ENCODE results near the gene SMAD6.

The SMAD6 gene

GRCh38 chr15:66758844-66759243 lies 56.8 kb downstream of the SMAD6 start:
- no peak for DNase-seq (ENCODE audit: low read depth)

- no peak for DNase-seq (ENCODE audit: low read depth)
These were observed 58.3 kb downstream of the SMAD6 start for GRCh38 chr15:66760097-66760967.

DNA sequence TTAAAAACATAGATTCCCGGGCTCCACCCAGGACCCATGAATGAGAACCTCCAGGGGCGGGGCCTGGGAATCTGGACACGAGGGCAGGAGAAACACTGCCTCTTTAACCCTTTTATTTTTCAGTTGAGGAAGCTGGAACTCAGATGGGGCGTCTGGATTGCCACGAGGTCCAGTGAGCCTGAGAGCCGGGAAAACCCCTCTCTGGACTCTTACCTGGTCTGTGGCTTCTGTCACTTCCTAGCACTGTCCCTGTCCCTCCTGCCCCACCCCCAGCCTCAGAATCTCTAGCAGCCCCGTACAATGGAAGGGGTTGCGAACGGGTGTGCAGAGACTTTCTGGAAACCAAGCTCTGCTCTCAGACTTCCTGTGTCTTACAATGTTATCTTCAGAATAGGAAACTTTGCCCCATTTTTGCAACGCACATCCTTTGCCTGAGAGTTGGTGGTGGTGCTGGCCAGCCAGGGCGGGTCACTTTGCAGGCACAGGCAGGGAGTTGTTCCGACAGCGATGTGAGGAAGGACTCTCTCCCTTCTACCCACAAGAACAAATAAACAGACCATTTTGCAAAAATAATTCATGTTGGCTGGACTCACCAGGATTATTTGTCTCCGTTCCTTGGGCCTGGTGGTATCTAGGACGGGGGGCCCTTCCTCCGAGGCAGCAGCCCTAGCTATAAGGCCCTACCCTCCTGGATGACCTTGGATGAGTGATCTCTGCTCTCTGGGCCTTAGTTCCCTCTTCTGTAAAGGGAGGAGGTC lies 59.1 kb downstream of the SMAD6 start:
- no peak for DNase-seq (ENCODE audit: low read depth)

DNA sequence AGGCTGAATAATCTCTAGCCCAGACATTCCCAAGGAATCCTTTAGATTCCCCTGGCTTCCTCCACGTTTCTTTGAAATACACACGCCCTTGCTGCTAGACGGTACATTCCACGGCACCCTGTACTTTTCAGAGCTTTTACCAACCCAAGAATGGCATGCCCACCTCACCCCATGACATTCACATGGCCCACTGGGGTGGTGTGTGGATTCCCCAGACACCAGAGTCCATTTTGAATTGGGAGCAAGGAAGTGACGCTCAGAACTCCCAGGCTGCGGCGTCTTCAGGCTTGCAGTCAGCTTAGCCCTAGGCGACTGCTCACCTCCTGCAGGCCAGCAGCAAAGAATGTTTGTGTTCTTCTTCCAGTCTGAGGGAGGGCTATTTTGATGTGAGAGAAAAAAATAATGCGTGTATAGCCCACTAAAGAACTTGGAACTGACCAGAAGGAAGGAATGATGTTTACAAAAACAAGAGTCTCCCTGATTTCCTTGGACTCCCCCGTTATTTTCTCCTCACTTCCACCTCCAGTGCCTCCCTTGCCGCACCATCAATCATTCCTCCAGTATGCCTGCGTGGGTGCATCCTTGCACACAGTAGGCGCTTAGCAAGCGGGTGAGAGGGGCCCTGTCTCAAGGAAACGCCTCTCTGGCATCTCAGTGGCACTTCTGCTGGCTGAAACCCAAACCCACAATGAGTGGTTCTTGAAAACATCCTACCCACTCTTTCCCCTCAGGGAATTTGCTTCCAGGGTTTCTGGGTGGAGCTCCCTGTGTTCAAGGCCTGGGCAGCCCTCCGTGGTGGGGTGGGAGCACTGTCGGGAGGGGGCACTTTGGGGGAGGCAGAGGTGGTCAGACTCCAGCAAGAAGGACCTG lies 59.9 kb downstream of the SMAD6 start:
- no peak for DNase-seq (ENCODE audit: low read depth)

- no peak for DNase-seq (ENCODE audit: low read depth)
These were observed 61.4 kb downstream of the SMAD6 start for GRCh38 chr15:66763186-66764071.

GRCh38 chr15:66764072-66764786 lies 62.2 kb downstream of the SMAD6 start:
- DNase-seq (ENCODE audit: low read depth), result no peak

DNA sequence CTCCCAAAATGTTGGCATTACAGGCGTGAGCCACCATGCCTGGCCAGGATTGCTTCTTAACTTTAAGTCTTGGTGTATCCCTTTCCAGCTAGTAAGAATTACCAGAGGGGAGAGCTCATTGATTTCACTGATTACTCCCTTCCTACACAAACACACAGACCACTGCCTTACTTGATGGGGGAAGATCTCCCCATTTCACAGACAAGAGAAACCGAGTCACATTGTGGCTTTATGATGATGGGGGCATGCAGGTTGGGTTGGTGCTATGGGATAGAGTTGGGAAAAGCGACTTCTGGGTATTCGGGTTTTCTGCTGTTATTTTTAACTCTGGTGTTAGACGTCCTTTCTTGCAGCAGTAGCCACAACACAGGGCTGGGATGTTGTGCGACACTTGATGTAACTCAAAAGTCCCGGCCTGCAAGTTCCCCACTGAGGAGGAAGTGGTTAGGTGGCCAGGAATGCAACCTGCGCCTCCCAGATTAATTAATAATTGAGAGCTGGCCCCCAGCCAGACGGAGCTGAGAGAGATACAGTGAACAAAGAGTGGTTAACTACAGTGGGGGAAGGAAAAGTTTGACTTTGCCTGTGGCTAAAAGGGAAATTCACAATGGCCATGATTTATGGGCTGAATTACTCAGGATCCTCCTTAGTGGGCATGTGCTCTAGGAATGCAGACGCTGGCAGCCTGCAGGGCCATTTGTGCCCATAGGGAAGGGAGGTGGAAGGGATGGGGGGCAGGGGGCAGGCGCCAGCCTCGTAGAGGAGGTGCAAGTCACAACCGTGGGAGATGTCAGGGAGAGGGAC lies 63.6 kb downstream of the SMAD6 start:
- DNase-seq (ENCODE audit: low read depth), result no peak

DNA sequence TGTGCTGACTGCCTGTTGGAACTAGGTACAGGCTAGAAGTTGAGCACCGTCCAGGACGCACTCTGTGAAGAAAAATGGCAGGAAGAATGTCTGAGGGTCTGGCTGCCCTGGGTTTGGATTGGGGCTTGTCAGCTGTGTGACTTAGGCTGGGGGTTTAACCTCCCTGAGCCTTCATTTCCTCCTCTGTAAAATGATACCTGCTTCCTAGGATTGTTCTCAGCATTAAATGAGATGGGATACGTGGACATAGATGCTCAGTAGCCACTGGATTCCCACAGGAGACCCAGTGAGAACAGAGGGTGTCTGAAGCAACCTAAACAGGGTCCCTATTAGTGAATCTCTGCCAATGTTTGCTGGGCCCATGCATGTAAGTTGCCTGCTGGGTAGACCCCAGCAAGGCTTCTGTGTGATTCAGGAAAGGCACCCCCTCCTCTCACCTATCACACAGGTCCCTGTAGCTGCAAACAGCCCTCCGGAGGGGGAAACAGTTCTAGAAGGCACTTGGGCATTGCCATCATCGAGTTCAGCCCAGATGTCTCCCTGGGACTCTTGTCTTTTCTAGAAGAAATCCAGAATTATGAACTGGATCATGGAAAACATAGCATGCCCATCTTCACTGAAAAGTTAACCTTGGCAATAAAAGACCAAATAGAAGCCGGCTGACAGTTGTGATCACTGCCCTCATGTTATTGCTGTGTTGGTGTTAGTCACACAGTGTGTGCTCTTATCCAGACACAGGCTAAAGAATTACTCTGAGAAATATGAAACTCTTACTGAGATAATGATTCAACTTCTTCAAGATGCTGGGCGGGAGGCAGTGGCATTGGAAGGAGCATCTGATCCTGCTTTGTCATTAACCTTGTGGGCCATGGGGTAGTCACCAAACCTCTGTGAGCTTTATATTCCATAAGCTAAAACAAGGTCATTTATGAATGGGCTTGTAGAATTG lies 64.5 kb downstream of the SMAD6 start:
- no peak for DNase-seq (ENCODE audit: low read depth)

DNA sequence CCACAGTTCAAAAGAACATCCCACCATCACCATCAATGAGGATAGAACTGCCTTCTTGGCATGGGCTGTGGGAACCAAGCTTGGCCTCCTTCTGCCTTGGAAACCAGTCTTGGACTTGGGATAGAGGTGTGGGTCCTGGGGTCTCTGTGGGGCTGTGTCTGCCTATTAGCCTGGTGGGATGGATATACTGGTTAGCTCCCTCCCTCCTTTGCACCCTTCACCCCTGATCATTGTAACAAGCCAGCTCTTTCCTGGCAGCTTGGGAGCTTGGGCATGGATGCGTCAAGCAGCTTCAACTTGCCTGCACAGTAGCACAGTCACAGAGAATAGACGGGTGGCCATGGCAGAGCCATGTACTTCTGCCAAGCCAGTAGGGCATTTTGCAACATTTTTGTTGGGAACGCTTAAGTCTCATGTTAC lies 65.2 kb downstream of the SMAD6 start:
- no peak for DNase-seq (ENCODE audit: low read depth)

DNA sequence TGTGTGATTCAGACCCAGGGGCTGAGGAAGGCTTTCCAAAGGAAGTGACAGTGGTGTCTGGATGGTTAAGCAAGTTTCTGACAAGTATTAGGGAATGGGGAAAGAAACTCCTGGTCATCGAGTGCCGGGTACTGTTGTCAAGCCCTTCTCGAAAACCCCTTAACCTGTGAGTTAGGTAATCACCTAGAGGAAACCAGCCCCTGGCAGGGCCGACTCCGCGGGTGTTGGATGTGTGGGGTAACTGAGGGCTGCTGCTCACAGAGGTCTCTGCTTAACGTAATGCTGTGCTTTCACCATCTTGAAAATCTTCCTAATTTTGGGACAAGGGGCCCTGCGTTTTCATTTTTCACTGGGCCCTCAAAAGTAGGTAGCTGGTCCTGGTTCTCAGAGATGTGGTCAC lies 67.0 kb downstream of the SMAD6 start:
- DNase-seq (ENCODE audit: low read depth), result no peak

DNA sequence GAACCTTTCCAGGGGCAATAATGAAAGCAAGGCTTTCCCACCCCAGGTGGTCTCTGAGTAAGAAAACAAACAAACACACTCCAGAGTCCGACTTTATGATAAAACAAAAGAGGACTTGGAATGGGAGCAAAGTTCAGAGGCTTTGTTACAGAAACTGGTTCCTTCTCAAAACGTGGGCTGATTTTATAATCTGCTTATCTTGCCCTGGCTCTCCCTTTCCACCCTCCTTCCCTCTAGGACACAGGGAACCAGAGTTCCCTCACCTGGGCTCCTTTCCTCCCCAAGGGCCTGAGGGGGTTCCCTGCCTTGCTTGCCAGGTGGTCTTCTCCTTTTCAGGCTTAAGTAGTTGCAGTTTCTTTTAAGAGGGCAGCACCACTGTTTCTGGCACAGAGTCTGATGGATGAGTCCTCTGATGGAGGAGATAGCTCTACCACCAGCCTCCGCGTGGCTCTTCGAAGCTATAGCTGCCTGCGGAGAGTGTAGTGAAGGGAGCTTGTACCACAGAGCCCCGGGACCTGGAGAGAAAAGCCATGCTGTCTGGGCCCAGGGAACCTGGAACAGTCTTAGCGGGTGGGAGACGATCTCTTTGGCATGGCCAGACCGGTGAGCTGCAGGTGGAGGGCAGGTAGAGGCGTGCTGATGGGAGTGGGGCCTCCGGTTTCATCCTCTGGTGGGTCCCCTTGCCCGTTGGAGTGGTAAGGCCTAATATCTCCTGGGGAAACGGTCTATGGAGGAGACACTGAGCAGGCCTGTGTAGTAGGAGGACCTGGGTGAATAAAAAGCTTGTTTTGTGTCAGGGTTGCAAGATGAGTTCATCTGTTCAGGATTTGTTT lies 68.7 kb downstream of the SMAD6 start:
- no peak for DNase-seq (ENCODE audit: low read depth)

DNA sequence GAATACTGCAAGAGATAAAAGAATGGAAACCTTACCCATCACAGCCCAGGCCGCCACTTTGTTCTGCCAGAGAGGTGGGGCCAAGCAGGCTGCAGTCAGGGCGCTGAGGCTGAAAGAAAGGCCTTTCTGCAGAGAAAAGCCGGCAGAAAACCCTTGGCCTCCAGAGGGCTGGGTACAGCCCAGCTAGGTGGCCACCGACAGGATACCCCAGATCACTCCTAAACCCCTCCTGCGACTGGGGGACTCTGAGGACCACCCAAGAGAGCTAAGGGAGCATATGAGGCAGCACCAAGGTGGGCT lies 69.3 kb downstream of the SMAD6 start:
- no peak for DNase-seq (ENCODE audit: low read depth)

- DNase-seq (ENCODE audit: low read depth), result no peak
These were observed 70.6 kb downstream of the SMAD6 start for GRCh38 chr15:66772604-66773128.

DNA sequence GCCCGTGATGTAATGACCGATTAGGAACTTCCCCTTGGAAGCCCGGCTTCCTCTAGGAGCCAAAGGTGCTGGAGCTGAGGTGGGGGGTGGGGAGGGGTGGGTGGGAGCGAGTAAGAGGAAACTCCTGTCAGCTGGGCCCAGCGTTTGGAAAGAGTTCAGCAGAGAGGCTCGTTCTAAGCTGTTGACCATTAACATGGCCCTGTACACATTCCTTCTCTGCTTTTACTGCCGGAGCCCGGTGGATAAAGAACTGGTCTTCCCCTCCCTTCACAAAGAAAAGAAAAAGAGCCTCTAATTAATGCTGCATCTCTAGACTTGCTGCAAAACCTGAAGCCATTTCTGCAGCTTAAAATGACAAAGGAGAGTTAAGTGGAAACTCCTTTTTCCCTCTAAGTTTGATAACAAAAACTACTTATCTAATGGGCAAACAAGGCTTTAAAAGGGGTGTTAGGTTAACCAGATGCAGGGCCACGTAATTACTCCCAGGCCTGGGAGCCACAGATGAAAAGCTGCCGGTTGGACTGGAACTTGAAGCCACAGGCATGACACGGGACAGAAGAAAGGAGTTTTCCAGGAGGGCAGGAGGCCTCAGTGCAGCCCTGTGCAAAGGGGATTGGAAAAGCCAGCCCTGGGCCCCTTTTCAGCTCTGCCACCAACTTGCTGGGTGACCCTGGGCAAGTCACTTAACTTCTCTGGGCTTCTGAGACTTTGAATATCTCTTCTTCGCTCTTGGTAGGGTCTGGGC lies 71.3 kb downstream of the SMAD6 start:
- no peak for DNase-seq (ENCODE audit: low read depth)

DNA sequence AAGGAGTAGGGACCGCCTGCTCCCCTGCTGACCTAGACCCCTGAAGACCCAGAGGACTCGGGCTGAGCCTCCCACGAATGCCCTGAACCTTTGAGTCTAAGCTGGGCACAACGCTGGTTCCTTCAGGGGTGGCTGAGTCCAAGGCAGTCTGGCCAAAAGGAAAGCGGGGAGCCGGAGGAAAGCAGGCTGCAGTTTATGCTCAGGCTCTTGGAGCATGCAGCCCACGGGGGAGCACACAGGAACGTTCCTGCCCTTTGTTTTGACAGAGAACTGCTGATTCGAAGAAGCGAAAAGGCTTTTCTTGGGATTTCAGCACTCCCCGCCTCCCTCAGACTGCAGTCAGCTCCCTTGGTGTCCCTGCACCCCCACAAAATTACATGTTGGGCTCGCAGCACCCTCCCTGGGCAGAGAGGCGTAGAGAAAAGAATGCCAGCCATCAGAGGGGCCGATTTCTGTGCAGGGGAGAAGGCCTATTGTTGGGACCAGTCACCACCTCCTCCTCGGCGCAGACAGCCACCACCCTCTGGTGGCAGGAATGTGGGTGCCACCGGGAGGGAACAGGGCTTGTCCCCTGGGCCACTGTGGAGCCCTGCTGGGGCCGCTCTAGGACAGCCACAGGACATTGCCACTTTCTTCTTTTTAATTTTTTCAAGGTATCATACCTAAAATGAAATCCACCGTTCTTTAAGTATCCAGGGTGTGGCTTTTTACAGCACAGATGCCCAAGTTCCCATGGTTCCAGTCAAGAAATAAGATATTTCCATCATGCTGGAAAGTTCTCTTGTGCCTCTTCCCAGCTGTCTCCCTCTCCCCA lies 72.2 kb downstream of the SMAD6 start:
- DNase-seq (ENCODE audit: low read depth), result no peak
